ENCODE results near the gene PTMS.

PTMS gene

GRCh38 chr12:6752921-6753771, 13.0 kb upstream of the PTMS start, which contains the start of gene MLF2:
TSS of gene MLF2 (minus strand) at chr12:6753141. CDS start at chr12:6752334, 807 bp downstream.
- peak; percentile 98 for DNase-seq

- no peak for DNase-seq
Measured at GRCh38 chr12:6753772-6754356, 12.3 kb upstream of the PTMS start.

- DNase-seq, result no peak
Measured at GRCh38 chr12:6754411-6754810, 11.8 kb upstream of the PTMS start.

GRCh38 chr12:6757028-6757690, 9.0 kb upstream of the PTMS start:
- DNase-seq, result no peak

GRCh38 chr12:6758506-6759095, 7.6 kb upstream of the PTMS start:
- DNase-seq, result no peak

- no peak for DNase-seq
Measured at GRCh38 chr12:6759741-6760140, 6.4 kb upstream of the PTMS start.

- DNase-seq, result no peak
Measured at GRCh38 chr12:6763380-6763779, 2.8 kb upstream of the PTMS start.

GRCh38 chr12:6764011-6764828, 1.9 kb upstream of the PTMS start:
- peak; percentile 77 to 80 for DNase-seq

GRCh38 chr12:6765048-6765633, 1.0 kb upstream of the PTMS start:
- no peak for DNase-seq

- DNase-seq, result peak; percentile 44 to 55
Measured at GRCh38 chr12:6766651-6767349, 637 bp downstream of the PTMS start.

- DNase-seq, result no peak
Measured at GRCh38 chr12:6767353-6768319, 1.5 kb downstream of the PTMS start.

- no peak for DNase-seq
Measured at GRCh38 chr12:6768437-6768914, 2.3 kb downstream of the PTMS start.

GRCh38 chr12:6768990-6769389, 2.8 kb downstream of the PTMS start:
- DNase-seq, result no peak

- DNase-seq, result no peak
Measured at GRCh38 chr12:6769666-6770065, 3.5 kb downstream of the PTMS start.

GRCh38 chr12:6770094-6770493, 3.9 kb downstream of the PTMS start:
- DNase-seq, result no peak

- DNase-seq, result no peak
Measured at GRCh38 chr12:6770600-6770999, 4.4 kb downstream of the PTMS start.

- DNase-seq, result no peak
Measured at GRCh38 chr12:6771091-6771495, 4.9 kb downstream of the PTMS start.

- DNase-seq, result no peak
Measured at GRCh38 chr12:6771509-6772330, 5.6 kb downstream of the PTMS start.

- DNase-seq, result peak in 1 of 2 donors; percentile 33
Measured at GRCh38 chr12:6772331-6772695, 6.2 kb downstream of the PTMS start, which contains the start of gene LAG3. TSS of gene LAG3 (plus strand) at chr12:6772520. CDS start at chr12:6772853, 333 bp downstream.

Data from CD4-positive, alpha-beta T cell treated with Interleukin-1 beta for 1 hour (primary cell).